ENCODE data around the gene GLDN. TPM values are rescaled to one million over a fixed set of nuclear protein-coding genes. Genes with fewer than 3 reads are reported as not detected.

The GLDN gene
- polyA plus RNA-seq, 1 donor from 2014 or later = 0.58 TPM

DNA sequence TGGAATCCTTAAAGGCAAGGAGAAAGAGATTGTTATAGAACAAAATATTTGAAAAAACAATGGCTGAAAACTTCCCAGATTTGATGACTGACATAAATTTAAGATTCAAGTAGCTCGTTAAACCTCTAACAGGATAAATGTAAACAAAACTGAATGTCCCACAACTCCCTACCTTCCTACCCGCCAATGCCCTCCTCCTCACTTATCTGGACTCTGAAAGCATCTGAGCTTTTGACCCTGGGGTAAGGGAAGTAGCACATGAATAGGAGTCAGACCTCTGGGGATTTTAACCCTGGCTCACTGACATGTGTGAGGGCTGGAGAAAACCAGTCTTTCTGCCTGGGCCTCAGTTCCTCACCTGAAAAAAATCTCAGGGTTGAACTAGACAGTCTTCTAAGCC, 29.9 kb upstream of the GLDN start:
- TF ChIP-seq TAF1 (IDR thresholded peaks at IDR 0.05; ENCODE audit: low read depth) (no peak), POLR2AphosphoS5 (IDR thresholded peaks at IDR 0.05) (no peak), SMC3 (conservative IDR thresholded peaks at IDR 0.05; ENCODE audit: poor library complexity) (no peak), MXI1 (conservative IDR thresholded peaks at IDR 0.05; ENCODE audit: poor library complexity, severe bottlenecking) (no peak), EZH2 (IDR thresholded peaks at IDR 0.05; ENCODE audit: borderline replicate concordance, insufficient read depth, low read length, poor library complexity, severe bottlenecking) (no peak)
- TF ChIP-seq, protein P1, sequence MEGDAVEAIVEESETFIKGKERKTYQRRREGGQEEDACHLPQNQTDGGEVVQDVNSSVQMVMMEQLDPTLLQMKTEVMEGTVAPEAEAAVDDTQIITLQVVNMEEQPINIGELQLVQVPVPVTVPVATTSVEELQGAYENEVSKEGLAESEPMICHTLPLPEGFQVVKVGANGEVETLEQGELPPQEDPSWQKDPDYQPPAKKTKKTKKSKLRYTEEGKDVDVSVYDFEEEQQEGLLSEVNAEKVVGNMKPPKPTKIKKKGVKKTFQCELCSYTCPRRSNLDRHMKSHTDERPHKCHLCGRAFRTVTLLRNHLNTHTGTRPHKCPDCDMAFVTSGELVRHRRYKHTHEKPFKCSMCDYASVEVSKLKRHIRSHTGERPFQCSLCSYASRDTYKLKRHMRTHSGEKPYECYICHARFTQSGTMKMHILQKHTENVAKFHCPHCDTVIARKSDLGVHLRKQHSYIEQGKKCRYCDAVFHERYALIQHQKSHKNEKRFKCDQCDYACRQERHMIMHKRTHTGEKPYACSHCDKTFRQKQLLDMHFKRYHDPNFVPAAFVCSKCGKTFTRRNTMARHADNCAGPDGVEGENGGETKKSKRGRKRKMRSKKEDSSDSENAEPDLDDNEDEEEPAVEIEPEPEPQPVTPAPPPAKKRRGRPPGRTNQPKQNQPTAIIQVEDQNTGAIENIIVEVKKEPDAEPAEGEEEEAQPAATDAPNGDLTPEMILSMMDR (IDR thresholded peaks at IDR 0.05; ENCODE audit: poor library complexity, severe bottlenecking) = no peak
- TF ChIP-seq, protein P2, sequence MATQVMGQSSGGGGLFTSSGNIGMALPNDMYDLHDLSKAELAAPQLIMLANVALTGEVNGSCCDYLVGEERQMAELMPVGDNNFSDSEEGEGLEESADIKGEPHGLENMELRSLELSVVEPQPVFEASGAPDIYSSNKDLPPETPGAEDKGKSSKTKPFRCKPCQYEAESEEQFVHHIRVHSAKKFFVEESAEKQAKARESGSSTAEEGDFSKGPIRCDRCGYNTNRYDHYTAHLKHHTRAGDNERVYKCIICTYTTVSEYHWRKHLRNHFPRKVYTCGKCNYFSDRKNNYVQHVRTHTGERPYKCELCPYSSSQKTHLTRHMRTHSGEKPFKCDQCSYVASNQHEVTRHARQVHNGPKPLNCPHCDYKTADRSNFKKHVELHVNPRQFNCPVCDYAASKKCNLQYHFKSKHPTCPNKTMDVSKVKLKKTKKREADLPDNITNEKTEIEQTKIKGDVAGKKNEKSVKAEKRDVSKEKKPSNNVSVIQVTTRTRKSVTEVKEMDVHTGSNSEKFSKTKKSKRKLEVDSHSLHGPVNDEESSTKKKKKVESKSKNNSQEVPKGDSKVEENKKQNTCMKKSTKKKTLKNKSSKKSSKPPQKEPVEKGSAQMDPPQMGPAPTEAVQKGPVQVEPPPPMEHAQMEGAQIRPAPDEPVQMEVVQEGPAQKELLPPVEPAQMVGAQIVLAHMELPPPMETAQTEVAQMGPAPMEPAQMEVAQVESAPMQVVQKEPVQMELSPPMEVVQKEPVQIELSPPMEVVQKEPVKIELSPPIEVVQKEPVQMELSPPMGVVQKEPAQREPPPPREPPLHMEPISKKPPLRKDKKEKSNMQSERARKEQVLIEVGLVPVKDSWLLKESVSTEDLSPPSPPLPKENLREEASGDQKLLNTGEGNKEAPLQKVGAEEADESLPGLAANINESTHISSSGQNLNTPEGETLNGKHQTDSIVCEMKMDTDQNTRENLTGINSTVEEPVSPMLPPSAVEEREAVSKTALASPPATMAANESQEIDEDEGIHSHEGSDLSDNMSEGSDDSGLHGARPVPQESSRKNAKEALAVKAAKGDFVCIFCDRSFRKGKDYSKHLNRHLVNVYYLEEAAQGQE (IDR thresholded peaks at IDR 0.05; ENCODE audit: borderline replicate concordance) = no peak
- no peaks in the 10 kb centered on the region for H3K9me2 ChIP-seq (ENCODE audit: insufficient read depth, low read length)
- no peaks in the 10 kb centered on the region for H3K27me3 ChIP-seq (ENCODE audit: insufficient read depth, low read depth, low read length)
- H4K20me1 ChIP-seq (ENCODE audit: insufficient read depth) = no peaks in the 10 kb centered on the region
- no peaks in the 10 kb centered on the region for H3K36me3 ChIP-seq (ENCODE audit: insufficient read depth, low read length)
- no peaks in the 10 kb centered on the region for H3K79me2 ChIP-seq (replicated peaks; ENCODE audit: insufficient read depth, low read length)
- H3K4me3 ChIP-seq (ENCODE audit: low read length) = no peak overlapping the region
- no peak overlapping the region for H2AFZ ChIP-seq (ENCODE audit: low read depth, low read length)
- H3K27ac ChIP-seq (ENCODE audit: low read length) = no peak overlapping the region
- H3K4me2 ChIP-seq (ENCODE audit: low read length) = no peak overlapping the region
- no peaks in the 10 kb centered on the region for H3F3A ChIP-seq (ENCODE audit: insufficient read depth, low read length, poor library complexity, severe bottlenecking)
- H3K9ac ChIP-seq (ENCODE audit: low read length) = no peak overlapping the region
- no peaks in the 10 kb centered on the region for H3K9me3 ChIP-seq (ENCODE audit: low read length)

DNA sequence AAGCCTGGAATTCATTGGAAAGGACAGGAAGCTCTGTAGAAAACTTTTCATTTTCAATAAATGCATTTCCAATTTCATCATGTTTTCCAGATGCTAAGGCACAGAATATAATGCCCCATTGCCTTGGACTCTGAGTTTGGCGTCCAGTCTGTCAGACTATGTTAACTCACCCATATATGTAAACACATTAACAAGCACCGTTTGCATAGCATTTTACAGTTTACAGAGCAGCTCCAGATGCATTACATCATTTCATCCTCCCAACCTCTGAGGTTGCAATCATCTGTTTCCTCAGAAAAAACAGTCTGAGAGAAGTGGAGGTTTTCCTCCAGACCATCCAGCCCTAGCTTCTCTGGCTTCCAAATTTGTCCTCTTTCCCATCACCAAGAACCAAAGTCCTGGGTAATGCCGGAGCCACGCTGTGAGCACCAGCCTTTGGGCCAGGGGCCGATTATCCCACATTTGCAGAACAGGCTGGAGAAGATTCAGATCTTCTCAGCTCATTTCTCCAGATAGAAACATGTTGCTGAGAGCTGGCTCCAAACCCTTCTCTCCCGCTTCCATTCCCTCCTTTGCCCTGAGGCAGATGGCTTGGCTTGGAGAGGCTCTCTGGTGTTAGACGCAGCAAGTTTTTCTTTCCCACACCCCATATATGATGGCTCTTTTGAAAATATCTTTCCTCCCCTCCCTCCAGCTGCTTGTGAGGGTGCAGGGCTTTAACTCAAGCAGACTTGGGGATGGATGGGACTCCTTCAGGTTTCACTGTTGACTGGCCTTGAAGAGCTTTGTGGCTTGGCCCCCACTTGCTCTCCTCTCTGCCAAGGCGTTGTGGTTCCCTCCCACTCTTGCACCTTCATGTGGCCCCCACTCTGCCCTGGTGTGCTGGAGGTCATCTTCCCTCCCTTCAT, 29.0 kb upstream of the GLDN start:
- Histone ChIP-seq H3K36me3 (ENCODE audit: insufficient read depth, low read length) (no peaks in the 10 kb centered on the region), H3K9me2 (ENCODE audit: insufficient read depth, low read length) (no peaks in the 10 kb centered on the region), H3K27me3 (ENCODE audit: insufficient read depth, low read depth, low read length) (no peaks in the 10 kb centered on the region), H3F3A (ENCODE audit: insufficient read depth, low read length, poor library complexity, severe bottlenecking) (no peaks in the 10 kb centered on the region), H3K4me2 (ENCODE audit: low read length) (no peak overlapping the region), H3K9ac (ENCODE audit: low read length) (no peak overlapping the region), H3K4me3 (ENCODE audit: low read length) (no peak overlapping the region), H3K9me3 (ENCODE audit: low read length) (no peaks in the 10 kb centered on the region), H3K79me2 (replicated peaks; ENCODE audit: insufficient read depth, low read length) (no peaks in the 10 kb centered on the region), H2AFZ (ENCODE audit: low read depth, low read length) (no peak overlapping the region), H3K27ac (ENCODE audit: low read length) (no peak overlapping the region), H4K20me1 (ENCODE audit: insufficient read depth) (no peaks in the 10 kb centered on the region)
- TF ChIP-seq, protein P2 (IDR thresholded peaks at IDR 0.05; ENCODE audit: borderline replicate concordance) = no peak
- TF ChIP-seq SMC3 (conservative IDR thresholded peaks at IDR 0.05; ENCODE audit: poor library complexity) (no peak), TAF1 (IDR thresholded peaks at IDR 0.05; ENCODE audit: low read depth) (no peak)
- TF ChIP-seq, protein P1 (IDR thresholded peaks at IDR 0.05; ENCODE audit: poor library complexity, severe bottlenecking) = no peak

Measured in neural cell (in vitro differentiated cells).